Measurements from ENCODE around the gene SETBP1.
A peak's percentile ranks its signal among the peaks of the same experiment; 100 is the strongest.
"Not testable (repeated sequence)": the region's sequence is repeated elsewhere in the genome, so short reads cannot be mapped to it uniquely, and the experiment has no call there.

SETBP1 gene

DNA sequence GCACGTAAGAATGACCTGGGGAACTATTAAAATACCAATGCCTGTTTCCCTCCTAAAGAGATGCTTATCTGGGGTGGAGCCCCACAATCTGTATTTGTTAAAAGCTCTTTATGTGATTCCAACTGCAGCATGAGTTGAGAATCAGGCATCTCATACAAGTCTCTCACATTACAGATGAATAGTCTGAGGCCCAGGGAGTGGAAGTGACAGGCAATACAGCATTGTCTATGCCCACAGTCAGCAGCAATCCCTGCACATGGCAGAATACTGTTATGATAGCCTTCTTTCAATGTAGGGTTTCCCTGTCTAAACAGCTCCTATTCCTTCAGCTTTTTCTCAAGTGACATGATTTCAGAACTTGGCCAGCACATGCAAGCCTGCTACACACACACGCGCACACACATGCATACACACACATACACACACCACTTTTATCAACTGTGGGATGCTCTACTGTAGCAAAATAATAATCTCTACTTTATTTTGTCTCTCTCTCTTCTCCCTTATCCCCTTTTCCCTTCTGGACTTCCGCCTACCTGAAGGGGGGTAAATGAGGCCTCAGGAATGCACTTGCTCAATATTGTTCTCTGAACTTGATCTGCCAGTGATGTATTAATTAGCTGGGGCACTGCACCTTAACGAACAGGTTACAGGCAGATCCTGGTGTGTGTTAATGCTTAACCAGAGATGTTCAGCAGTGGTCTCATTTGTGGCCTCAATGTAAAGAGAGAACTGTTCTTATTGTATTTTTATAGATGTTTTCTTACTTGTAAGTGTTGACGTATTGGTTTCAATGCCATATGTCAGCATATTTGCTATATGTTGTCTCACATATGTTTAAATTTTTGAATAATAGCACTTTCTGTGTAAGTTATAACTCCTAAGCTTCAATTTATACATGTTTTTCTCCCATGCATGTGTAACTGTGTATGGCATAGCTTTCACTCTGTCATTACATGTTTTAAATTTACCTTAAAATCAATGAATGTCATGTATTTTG, 116.0 kb downstream of the SETBP1 start:
- DNase-seq, result no peak

DNA sequence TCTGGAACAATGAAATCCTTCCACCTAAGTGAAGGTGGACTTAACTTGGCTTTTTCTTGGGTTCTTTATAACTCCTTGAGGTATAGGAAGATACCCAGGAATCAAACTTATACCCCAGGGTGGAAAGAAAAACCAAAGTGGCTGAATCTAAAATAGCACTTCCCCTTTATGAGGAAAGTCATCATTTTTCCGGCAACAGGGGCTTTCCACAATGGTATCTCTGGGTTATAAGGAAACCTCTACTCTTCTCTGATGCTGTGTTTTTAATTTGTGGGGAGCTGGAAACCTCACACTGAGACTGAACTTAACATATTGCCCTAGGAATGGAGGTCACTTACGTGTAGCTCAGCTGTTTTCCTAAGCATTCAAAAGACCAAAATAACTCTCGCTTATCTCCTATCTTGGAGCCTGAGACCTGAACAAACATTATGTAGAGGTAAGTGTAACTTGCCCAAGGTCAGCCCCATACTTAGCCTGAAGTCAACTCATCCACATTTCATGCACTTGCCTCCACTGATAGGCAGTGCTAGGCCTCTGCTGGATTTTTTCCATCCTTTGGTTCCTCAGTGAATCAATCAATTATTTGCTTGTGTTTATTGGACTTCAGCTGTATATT, 117.9 kb downstream of the SETBP1 start:
- no peak for DNase-seq

DNA sequence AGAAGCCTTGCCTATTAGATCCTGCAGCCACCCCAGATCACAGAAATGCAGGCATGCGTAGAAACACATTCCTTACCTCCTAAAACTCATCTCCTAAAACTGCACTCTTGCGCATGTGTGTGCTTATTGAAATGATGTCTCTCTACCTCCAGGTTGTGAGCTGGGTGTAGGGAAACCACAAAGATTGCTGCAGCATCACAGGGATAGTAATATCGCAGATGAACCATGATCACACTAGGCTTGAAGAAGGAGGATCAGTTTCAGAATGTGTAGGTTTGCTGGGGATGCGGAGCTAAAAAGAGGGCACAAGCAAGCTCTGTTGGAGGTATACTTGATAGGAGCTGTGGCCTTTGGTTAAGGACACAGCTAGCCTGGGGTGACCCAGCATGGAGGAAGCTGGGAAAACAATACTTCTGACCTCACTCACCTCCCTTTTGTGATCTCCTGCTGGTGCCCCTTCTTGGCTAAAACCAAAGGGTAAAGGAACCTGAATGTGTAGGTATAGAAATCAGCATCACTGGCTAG, 118.8 kb downstream of the SETBP1 start:
- no peak for DNase-seq

DNA sequence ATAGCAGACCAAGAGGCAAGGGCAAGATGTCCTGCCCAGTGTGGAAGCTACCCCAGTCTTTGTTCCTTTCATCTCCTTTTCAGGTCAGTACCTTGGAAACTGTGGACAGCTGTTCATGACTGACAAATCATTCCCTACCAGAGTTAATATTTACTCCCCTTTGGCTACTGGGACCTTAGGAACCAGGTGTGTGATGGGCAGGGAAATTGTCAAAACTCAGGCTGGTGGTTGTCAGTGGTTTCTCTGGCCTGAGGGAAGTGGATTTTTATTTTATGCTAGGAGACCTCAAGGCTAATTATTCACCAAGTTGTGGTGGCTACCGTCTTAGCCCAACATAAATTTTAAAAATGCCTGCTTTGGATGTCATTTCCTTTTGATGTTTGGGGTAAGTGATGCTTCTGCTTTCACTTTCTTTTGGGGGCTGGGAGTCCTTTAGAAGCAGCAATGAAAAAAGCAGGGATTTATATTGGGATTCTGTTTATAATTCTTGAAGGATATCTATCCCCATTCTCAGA, 119.3 kb downstream of the SETBP1 start:
- no peak for DNase-seq

DNA sequence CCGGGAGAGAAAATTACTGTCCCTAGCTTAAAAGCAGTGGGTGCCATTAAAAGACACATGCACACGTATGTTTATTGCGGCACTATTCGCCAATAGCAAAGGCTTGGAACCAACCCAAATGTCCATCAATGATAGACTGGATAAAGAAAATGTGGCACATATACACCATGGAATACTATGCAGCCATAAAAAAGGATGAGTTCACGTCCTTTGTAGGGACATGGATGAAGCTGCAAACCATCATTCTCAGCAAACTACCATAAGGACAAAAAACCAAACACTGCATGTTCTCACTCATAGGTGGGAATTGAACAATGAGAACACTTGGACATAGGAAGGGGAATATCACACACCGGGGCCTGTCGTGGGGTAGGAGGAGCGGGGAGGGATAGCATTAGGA, 120.1 kb downstream of the SETBP1 start:
- not testable (repeated sequence) for DNase-seq

DNA sequence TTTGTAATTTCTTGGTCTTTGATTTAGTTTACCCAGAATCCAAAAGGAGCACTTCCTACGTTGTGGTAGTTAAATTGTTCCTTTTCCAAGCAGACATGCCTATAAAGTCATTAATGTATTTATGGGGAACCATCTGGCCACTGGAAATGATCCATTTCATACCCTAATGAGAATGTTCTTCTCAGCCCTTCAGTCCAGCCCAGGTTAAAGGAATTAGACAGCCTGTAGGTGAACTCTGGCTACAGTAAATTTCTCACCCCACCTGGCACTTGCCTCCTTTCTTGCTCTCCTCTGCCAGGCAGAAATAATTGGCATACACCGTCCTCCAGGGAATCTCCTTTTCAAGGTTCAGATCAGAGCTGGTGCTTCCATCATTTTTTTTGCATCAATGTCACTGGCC, 121.1 kb downstream of the SETBP1 start:
- DNase-seq, result no peak

DNA sequence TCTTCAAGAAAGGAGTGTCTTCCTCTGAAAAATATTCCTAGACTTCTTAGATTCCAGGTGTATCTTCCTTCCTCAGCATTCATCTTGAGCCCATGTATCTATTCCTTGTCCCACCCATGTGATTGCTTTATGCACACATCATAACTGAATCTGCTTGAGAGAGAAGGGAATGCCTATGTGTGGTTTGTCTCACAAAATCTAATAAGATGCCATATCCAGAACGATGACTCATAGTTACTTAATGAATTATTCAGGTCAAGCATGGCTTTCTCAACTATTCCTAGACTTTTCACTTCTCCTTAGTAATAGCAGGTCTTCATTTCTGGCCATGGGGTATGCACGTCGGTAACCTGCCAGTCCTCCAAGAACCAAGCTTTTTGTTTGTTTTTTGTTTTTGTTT, 121.8 kb downstream of the SETBP1 start:
- DNase-seq, result no peak

DNA sequence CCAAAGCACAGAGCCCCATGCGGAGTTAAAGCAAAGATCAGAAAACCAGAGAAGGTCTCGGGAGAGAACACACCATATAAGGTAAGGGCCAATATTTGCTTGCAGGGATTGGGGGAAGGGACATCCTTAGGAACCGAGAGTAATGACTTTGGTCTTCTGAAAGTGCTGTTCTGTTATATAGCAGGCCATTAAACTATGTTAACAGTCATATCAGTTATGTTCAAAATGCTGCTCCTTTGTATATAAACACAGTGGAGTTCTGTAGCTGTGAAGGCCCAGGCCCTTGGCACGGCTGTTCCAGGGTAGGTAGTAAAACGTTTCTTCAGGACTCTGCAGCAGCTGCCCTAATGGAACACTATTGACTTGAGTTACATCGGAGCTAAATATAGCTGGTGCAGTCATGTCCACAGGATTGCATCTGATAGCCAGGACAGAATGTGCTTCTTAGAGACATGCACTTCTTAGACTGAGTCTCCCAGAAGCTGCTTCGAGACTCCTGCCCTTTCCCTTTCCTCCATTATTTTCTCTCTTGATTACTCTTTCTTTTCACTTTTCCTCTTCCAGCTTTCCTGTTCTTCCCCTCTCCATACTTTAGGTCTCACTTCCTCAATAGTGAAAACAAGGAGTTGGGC, 122.4 kb downstream of the SETBP1 start:
- DNase-seq, result peak in 1 of 2 experiments; percentile 8

DNA sequence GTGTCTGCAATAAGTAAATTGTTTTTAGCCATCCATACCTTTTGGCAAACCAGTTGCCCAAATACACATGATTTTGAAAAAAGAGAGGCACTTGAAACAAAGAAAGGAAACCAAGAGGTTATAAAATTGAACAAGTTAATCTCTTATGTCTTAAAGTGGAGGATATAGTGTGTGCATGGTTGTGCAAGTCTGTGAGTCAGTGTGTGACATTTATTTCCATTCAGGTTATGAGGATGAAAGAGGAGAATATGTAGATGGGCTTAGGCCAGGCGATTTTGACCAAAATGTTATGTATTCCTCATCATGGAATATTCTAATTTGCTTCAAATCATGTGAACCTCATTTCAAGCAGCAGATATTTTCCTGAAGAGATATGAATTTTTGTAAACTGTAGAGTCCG, 123.3 kb downstream of the SETBP1 start:
- no peak for DNase-seq

DNA sequence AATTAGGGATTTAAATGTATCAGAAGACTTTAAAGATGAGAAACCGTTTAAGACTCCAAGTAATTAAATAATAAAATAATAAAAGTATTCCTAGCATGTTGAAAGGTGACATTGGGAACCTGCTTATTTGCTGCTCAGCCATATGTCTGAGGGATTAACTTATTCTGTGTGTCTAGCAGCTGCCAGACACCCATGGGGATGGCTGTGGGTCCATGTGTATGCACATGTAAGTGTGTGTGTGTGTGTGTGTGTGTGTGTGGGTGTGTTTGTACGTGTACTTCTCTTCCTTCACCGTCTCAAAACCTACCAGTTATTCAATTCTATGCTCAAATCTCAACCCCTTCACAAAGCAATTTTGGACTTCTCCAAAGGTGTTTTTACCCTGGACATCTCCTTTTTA, 124.5 kb downstream of the SETBP1 start:
- no peak for DNase-seq

DNA sequence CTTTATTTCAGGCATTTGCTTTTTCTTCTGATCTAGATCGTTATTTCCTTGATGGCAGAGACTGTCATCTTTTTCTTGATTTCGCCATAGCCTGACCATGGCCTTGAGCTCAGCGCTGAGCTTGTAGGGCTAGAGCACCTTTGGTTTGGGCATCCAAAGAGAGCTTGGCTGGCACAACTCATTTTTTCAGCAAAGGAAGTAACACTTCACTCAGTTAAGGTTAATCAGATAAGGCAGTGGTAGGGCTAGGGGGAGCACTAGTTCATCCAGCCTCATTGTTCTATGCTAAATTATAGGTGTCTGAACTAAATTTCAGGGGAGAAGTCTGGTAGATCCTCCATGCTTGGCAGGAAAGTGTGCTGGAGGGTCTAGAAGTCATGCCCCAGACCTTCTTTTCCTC, 125.0 kb downstream of the SETBP1 start:
- DNase-seq, result no peak

DNA sequence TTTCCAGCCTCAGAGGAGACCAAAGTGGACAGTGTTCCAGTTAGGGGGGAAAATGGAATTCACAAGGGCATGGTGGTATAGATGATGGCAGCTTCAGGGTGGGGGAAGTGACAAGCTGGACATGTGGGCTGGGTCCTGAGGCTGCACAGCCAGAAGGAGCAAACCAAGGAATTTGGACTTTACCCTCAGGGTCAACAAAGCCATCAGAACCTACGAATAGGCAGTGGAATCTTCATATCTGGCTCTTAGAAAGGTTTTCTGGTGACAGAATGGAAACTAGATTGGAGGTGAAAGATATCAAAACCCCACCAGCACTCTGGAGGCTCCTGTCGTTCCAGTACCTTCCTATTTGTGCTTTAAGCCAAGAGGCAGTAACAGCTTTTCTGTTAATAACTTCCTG, 127.1 kb downstream of the SETBP1 start:
- DNase-seq, result no peak

DNA sequence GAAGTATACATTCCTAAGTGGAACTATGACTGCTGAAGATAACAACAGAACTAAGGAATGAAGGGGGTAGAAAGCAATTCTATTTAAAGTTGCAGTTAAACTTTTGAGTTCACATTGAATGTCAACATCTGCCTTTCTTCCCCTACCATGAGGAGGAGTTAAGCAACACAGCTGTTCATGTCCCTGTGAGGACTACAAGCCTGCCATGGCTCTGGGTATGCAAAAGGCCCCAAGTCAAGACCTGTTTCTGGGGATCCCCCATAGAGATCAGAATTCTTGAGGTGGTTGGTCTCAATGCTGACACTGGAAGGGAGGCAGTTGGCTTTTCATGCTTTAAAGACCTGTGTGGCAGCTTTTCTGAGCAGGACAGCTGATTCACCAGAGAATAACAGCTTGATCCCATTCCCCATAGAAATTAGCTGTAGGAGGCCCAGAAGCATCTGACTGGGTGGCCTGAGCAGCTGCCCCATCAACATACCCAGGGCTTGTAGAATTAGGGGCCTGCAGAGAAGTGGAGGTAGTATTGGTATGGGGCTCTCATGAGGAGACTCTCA, 131.0 kb downstream of the SETBP1 start:
- DNase-seq, result no peak

DNA sequence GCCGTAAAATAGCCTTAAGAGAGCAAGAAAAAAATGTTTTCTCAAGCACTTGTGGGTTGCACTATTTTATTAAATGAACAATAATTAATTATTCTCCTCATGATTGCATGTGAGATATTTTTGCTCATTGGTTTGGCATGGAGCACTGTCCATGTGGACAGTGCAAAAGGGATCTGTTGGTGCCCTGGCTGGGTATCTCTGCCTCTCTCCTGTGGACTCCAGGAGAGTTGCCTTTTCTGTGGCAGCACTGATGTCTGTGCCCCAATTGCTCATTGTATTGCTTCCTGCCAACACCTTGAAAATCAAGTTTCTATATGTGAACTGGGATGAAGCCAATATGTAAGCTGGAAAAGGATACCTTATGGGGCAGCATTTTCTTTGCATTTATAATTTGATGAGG, 131.7 kb downstream of the SETBP1 start:
- no peak for DNase-seq

DNA sequence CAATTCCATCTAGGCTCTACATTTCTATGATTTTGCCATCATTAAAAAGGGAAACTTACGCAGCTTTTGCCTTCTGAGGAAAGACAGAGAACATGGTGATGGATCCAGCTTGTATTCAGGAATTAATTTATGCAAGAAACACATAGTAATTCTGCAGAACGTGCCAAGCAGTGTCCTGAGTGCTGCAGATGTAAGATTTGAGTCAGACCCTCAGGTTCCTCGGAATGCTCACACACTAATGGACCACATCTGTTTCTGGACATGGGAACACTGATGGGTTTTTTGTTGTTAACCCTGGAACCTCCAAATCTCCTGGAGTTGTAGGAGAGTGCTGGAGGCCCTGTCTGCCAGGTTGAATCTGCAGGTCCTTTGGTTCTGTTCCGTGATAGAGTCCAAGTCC, 132.9 kb downstream of the SETBP1 start:
- no peak for DNase-seq

DNA sequence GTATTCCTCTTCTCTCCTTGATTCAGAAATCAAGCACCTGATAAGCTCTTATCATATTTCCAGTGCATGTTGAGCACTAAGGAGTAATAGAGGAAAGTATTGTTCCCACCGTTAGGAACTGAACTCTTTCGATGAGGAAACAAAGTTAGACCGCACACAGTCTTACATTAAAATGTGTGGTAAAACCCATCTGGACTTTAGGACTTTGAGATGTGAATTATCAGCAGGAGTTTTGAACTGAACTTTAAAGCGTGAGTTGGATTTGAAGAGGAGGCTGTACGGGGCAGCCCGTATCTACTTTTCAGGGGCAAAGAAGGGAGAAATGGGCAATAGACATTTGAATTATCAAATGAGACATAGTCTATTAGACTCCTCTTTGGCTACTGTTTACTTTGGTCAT, 134.4 kb downstream of the SETBP1 start:
- no peak for DNase-seq

DNA sequence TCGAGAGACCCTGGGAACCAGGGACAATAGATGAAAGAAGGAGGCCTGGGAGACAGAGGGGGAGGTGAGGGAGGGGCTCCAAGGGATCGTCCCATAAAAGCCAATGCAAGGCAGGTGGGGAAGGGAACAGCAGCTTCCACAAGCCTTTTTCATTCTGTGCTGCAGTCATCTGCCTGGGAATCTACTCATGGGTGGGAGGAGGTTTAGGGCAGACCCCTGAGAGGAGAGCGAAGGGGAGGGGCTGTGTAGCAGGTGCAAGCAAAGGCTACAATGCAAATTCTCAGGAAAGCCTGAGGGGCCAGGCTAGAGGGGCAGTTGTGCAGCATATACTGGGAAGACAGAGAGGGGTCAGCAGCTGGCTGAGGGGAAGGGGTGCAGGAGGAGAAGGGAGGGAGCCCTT, 135.4 kb downstream of the SETBP1 start:
- DNase-seq, result no peak

DNA sequence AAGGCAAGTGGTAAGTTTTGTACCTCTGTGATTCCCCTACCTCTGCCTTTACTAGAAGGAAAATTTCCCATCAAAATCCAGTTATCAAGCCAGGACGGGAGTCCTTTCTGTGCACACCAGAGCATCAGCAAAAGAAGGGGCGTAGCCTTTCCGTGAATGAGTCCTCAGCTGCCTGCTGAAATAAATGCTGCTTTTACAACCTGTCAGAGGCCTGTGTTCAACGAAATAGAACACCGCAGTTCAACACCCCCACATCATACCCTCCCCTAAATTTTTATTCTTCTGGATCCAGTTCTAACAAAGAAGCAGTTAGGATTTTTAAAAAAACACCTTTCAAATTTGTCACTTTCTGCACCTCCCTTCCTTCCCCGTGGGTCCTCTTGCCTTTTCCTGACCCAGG, 135.8 kb downstream of the SETBP1 start:
- no peak for DNase-seq

DNA sequence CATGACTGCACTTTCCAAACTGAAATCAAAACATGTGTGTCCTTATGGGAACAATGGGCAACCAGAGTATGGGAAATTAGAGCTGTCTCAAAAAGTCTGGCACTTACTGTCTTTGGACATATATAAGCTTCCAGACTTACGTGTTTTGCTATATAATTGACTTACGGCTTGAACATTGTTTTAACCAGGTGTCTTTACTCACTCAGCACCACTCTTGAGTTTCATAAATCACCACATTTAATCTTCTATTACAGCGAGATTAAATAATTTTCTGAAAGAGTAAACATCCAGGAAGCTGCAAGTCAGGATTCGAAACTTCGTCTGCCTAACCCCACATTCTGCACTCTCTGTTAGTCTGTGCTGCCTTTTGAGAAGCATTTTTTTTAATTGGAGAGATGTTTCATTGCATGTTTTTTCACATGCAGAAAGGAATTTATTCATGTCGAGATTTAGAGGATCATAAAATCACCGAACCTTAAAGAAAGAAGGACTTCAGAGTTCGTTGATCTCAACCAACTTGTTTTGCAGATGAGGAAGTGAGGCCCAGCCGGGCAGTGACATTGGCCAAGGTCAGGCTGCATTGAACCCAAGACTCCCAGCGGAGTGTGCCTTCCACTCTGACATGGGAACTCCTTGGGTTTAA, 137.3 kb downstream of the SETBP1 start:
- no peak for DNase-seq

DNA sequence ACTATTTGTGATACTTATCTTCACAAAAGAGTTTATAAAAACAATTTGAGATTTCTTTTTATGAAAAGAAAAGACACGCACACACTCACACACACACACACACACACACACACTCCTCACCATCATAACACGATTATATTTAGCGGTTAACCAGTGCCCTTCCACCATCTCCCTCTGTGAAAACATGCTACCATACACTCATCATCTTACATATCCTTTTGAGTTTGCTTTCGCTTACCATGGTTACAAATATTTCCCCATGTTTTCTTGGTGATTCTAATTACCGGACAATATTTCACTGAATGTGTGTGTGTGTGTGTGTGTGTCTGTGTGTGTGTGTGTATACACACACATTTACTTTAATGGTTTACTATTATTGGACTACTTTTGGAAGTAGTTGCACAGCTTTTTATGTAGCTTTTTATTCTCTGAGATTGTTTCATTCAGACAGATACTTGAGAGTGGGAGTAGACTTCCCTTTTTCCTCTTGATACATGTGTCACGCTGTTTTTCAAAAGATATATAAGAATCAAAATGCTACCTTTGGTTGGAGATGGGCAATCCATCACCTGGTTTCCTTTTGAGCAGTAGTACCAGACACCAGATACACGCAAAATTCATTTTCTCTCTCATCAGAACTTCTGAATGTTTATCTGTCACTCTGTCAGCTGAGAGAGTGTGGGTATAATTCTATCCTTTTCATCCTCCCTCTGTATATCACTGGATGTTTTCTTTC, 138.1 kb downstream of the SETBP1 start:
- DNase-seq, result no peak

DNA sequence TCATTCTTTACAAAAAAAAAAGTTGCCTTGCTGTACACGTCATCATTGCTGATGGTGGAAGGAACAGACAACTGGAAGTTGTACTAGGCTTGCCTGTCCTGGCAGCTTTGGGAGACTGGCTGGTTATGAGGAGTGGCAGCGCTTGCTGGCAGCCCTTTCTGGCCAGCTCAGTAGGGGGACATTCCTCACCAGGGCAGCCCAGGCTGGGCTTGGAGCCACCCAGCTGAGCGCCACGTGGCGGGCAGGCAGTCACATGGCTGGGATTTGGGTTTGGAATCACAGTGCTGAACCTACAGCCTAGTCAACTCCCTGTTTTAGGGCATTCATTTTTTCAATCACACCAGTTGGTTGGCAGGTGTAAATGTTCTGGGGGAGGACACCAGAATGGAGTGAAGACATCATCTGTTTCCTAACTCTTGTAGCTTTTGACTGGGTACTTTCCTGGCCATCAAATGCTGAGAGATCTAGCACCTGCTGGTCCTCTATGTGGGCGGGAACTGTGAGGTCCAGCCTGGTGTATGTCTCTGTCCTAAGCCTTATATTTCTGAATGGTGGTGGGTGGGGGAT, 139.3 kb downstream of the SETBP1 start:
- no peak for DNase-seq

DNA sequence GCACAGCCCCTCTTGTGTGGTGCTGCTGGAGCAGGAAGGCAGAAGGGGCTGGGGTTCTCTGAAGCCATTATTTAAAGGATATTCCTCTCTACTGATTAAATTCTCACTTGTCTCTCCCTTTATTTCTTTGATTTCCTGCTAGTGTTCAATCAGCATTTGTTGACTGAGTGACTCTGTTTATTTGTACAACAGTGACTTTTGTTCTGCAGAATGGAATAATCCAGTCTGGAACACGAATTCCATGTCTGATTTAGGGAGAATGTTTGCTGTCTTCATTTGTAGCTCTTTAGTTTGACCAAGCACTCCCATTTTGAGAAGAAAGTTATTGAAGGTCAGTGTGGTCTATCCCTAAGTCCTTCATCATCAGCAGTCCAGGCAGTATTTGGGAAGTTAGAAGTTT, 141.2 kb downstream of the SETBP1 start:
- DNase-seq, result no peak

Data from NCI-H1930 (cell line).